Activated T-cell treated with anti-CD3 and anti-CD28 coated beads, Interleukin-2, amount 50 U/mL, for 72 hours (primary cell): ENCODE results near the gene DYNC1H1. TPM values are rescaled to one million over a fixed set of nuclear protein-coding genes. Genes with fewer than 3 reads are reported as not detected.
A peak's percentile ranks its signal among the peaks of the same experiment; 100 is the strongest.

Experiments used
- ATAC-seq, 2 donors: fragments of 150-1000 bp; cut with Tn5 transposase; replicated peaks in 1 of 2; 2 replicates each; pipeline ENCODE4 v1.10.0; 2021; ENCODE audit warnings: moderate library complexity in 2 of 2, mild to moderate bottlenecking in 1 of 2
- DNase-seq, 2 donors: peaks; one replicate each; pipeline ENCODE4 v3.0.0; 2021 to 2022; ENCODE audit warnings: mixed read lengths in 1 of 2
- H3K27ac Mint-ChIP-seq: one replicate; pipeline ENCODE4 v1.8.0; 2022; ENCODE audit warnings: mild to moderate bottlenecking, moderate library complexity, mixed read lengths
- H3K27me3 Mint-ChIP-seq: one replicate; pipeline ENCODE4 v1.8.0; 2022; ENCODE audit warnings: low read depth, mixed read lengths
- H3K36me3 Mint-ChIP-seq, 2 donors: one replicate each; pipeline ENCODE4 v1.8.0; 2022; ENCODE audit warnings: mixed read lengths in 2 of 2, mild to moderate bottlenecking in 1 of 2; ENCODE audit not compliant: insufficient read depth in 2 of 2
- H3K4me1 Mint-ChIP-seq: one replicate; pipeline ENCODE4 v1.8.0; 2022; ENCODE audit warnings: low read depth, mixed read lengths
- H3K4me3 Mint-ChIP-seq, 2 donors: one replicate each; pipeline ENCODE4 v1.8.0; 2022; ENCODE audit warnings: mild to moderate bottlenecking in 2 of 2, mixed read lengths in 2 of 2, moderate library complexity in 2 of 2
- H3K9me3 Mint-ChIP-seq, 2 donors: one replicate each; pipeline ENCODE4 v1.8.0; 2022; ENCODE audit warnings: mixed read lengths in 2 of 2
- total RNA-seq, 2 donors: library from RNA; stranded (reverse); gene quantifications; one replicate each; pipeline ENCODE4 v1.2.3, GENCODE V29; 2022

DYNC1H1 gene
- total RNA-seq, 2 donors from 2014 or later = 300 to 335 TPM

GRCh38 chr14:101928415-101928841, 35.9 kb upstream of the DYNC1H1 start:
- H3K27ac Mint-ChIP-seq = peak overlapping the region; percentile 82
- H3K36me3 Mint-ChIP-seq = peaks cover 0 to 1% of the 10 kb centered on the region in 2 donors
- no peaks in the 10 kb centered on the region for H3K9me3 Mint-ChIP-seq
- H3K4me1 Mint-ChIP-seq = no peaks in the 10 kb centered on the region
- DNase-seq (no peak), ATAC-seq (peak in 1 of 2 donors; percentile 18)
- H3K4me3 Mint-ChIP-seq = no peak overlapping the region
- H3K27me3 Mint-ChIP-seq = no peaks in the 10 kb centered on the region

- H3K27ac Mint-ChIP-seq = no peak overlapping the region
Measured at GRCh38 chr14:101929096-101929495, 35.3 kb upstream of the DYNC1H1 start.

DNA sequence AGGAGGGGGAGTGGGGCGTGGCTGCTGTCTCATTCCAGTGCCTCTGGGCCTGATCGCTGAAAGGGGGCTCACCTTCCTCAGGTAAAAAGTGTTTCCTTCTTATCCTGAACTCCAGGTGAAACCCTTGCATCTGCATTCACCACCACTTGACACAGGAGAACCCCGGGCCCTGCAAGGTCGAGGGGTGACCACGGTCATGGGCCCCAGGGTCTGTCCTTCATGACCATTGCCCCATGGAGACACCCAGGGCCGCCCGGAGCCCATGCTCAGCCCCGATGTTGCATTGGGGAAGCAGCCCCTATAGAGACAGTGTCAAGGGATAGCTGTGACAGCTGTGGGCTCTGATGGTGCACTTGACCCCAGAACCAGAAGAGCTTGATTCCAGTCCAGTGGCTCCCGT, 34.4 kb upstream of the DYNC1H1 start:
- Mint-ChIP-seq H3K27me3 (no peaks in the 10 kb centered on the region), H3K4me1 (no peaks in the 10 kb centered on the region), H3K36me3 (no peaks in the 10 kb centered on the region), H3K4me3 (no peak overlapping the region), H3K27ac (no peak overlapping the region), H3K9me3 (no peaks in the 10 kb centered on the region)
- DNase-seq (no peak), ATAC-seq (no peak)

More at GRCh38 chr14:101929096-101929495, 35.3 kb upstream of the DYNC1H1 start:
- peak in 1 of 2 donors; percentile 3 for ATAC-seq
- Mint-ChIP-seq H3K4me3 (no peak overlapping the region), H3K4me1 (no peaks in the 10 kb centered on the region), H3K9me3 (no peaks in the 10 kb centered on the region), H3K27me3 (no peaks in the 10 kb centered on the region), H3K36me3 (no peaks in the 10 kb centered on the region)
- DNase-seq = no peak

DNA sequence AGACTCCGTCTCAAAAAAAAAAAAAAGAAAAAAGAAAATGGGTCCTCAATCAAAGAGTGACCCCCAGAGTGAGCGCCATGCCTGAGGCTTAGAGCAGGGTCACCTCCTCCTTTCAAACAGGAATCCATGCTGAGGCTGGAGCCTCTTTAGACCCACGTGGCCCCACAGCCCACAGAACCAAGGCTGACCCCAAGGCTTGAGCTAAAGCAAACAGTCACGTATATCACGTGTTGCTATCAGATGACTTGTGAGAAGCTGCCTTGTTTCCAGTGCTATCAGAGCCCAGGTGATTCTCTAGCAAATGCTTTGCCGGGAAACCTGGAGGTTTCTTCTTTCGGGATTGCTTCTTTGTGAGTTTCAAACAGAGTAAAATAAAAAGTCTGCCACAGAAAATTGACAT, 31.7 kb upstream of the DYNC1H1 start:
- DNase-seq (no peak), ATAC-seq (no peak)
- no peak overlapping the region for H3K4me3 Mint-ChIP-seq
- H3K4me1 Mint-ChIP-seq = no peaks in the 10 kb centered on the region
- no peak overlapping the region for H3K27ac Mint-ChIP-seq
- H3K36me3 Mint-ChIP-seq = no peaks in the 10 kb centered on the region
- no peaks in the 10 kb centered on the region for H3K9me3 Mint-ChIP-seq
- H3K27me3 Mint-ChIP-seq = no peaks in the 10 kb centered on the region

DNA sequence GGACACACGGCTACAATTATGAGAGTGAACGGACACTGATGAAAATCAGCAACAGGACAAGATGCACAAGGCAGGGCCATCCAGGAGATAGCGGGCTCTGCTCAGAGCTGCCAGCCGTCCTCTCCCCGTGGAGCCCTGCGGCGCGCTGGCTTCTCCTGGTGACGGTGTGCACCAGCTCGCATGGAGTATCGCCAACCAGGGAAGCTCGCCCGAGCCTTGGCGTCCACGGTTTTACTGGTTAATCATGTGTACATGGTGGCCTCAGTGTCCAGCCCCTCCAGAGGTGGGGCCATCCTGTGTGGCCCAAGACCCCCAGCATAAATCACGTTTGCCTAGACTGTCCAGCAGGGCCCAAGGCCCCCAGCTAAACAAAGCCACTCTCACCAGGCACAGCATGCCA, 31.2 kb upstream of the DYNC1H1 start:
- H3K9me3 Mint-ChIP-seq = no peaks in the 10 kb centered on the region
- H3K27me3 Mint-ChIP-seq = peaks cover 1% of the 10 kb centered on the region
- H3K4me3 Mint-ChIP-seq = no peak overlapping the region
- H3K27ac Mint-ChIP-seq = no peak overlapping the region
- no peaks in the 10 kb centered on the region for H3K36me3 Mint-ChIP-seq
- no peaks in the 10 kb centered on the region for H3K4me1 Mint-ChIP-seq
- DNase-seq (no peak), ATAC-seq (peak; percentile 8 to 16)

DNA sequence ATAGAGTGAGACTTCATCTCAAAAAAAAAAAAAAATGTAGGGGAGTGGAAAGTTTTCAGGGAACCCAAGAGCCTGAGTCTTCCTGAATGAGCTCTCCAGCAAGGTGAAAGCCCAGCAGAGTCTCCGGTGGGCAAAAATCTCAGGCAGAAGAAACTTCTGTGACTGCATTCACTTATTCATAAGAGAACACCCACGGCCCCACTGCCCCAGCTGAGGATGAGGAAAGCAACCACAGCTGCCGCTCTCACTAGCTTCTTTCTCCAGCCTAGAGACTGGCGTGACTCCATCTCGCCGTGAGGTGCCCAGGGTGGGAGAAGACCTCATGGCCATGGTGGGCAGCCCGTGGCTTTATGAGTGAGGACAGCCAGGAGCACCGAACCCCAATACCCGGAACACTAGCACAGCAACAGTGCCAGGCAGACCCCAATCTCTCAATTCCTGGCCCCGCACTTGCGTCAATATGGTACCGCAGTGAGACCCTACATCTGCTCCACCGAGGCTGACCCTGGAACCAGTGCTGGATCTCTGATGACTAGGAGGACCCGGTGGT, 29.7 kb upstream of the DYNC1H1 start:
- DNase-seq (no peak), ATAC-seq (peak in 1 of 2 donors; percentile 7)
- H3K27me3 Mint-ChIP-seq = peaks cover 10% of the 10 kb centered on the region
- H3K9me3 Mint-ChIP-seq = no peaks in the 10 kb centered on the region
- H3K36me3 Mint-ChIP-seq = no peaks in the 10 kb centered on the region
- H3K4me3 Mint-ChIP-seq = no peak overlapping the region
- peak overlapping the region; percentile 72 for H3K27ac Mint-ChIP-seq
- H3K4me1 Mint-ChIP-seq = peaks cover 8% of the 10 kb centered on the region

DNA sequence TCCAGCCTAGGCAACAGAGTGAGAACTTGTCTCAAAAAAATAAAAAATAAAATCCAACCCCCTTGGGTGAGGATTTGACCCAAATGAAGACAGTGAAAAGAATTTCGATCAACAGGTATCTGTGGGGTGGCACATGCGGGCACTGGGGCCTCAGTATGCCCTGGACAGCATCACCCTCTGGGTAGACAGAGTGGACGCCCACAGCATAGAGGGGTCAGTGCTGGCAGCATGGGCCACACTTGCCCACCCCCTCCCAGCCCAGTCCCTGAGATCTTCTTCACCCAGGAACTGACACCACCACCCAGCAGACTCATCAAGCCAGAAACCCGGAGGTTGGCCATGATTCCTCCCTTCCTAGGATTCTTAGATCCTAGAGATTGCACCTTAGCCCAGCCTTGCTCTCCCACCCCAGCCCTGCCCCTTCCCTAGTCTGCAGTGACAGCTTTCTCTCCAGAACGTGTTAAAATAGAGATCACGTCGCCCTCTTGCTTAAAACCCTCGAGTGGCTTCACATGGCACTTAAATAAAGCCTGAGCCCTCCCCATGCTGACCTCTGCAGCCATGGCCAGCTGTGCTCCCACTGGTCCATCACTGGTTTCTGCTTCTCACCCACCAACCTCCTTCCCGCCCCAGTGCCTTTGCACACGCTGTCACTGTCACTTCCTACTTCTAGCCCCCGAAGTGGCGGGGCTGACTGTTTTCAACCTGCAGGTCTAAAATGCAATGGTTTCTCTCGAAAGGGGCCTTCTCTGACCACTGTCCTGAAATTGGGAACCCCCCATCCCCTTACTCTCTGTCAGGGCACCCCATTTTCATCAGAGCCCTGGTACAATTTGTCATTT, 26.2 kb upstream of the DYNC1H1 start:
- Mint-ChIP-seq H3K27ac (no peak overlapping the region), H3K36me3 (no peaks in the 10 kb centered on the region), H3K27me3 (peaks cover 33% of the 10 kb centered on the region), H3K4me3 (no peak overlapping the region), H3K4me1 (peaks cover 8% of the 10 kb centered on the region), H3K9me3 (no peaks in the 10 kb centered on the region)
- DNase-seq = no peak
- ATAC-seq = peak in 1 of 2 donors; percentile 32

GRCh38 chr14:101939646-101940170, 24.7 kb upstream of the DYNC1H1 start:
- DNase-seq (no peak), ATAC-seq (no peak)
- Mint-ChIP-seq H3K4me1 (peaks cover 8% of the 10 kb centered on the region), H3K27ac (no peak overlapping the region), H3K4me3 (no peak overlapping the region), H3K9me3 (no peaks in the 10 kb centered on the region), H3K27me3 (peaks cover 49% of the 10 kb centered on the region), H3K36me3 (no peaks in the 10 kb centered on the region)

DNA sequence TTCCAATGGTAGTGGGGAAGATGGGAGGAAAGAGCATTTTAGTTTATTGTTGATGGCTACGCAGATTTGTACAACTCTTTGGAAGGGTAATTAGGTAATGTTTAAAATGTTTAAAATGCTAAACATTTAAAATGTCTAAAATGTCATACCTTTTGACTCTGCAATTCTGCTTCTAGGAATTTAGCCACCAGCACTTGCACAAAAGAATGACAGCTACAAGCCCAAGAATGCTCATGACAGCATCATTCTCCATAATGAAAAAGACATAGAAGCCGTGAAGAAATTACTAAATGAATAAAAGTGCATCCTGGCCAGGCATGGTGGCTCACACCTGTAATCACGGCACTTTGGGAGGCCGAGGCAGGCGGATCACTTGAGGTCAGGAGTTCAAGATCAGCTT, 19.9 kb upstream of the DYNC1H1 start:
- Mint-ChIP-seq H3K4me1 (peaks cover 25% of the 10 kb centered on the region), H3K9me3 (no peaks in the 10 kb centered on the region), H3K4me3 (no peak overlapping the region), H3K36me3 (peaks cover 0 to 4% of the 10 kb centered on the region in 2 donors), H3K27ac (no peak overlapping the region), H3K27me3 (peaks cover 61% of the 10 kb centered on the region)
- no peak for DNase-seq
- no peak for ATAC-seq

GRCh38 chr14:101945171-101945570, 19.2 kb upstream of the DYNC1H1 start:
- no peak for DNase-seq
- no peaks in the 10 kb centered on the region for H3K9me3 Mint-ChIP-seq
- peaks cover 0 to 4% of the 10 kb centered on the region in 2 donors for H3K36me3 Mint-ChIP-seq
- ATAC-seq = no peak
- H3K27ac Mint-ChIP-seq = no peak overlapping the region
- H3K4me3 Mint-ChIP-seq = peak overlapping the region in 1 of 2 donors; percentile 7
- peaks cover 32% of the 10 kb centered on the region for H3K4me1 Mint-ChIP-seq
- peaks cover 58% of the 10 kb centered on the region for H3K27me3 Mint-ChIP-seq

DNA sequence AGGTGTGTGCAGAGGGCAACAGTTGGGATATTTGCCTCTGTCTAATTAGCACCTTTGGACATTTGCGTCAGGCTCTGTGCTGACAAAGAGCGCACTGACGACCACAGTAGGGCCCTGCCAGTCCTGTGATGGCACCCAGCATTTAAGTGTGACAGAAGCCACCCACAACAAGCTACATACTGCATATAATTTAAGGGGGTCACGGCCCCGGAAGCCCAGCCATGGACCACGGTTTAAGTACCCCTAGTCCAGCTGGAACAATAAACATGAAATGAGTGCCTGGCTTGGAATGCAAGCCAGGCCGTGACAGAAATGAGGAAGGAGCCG, 16.8 kb upstream of the DYNC1H1 start:
- Mint-ChIP-seq H3K9me3 (no peaks in the 10 kb centered on the region), H3K27ac (peak overlapping the region; percentile 97), H3K36me3 (peaks cover 0 to 4% of the 10 kb centered on the region in 2 donors), H3K4me1 (peaks cover 33% of the 10 kb centered on the region), H3K27me3 (peaks cover 41% of the 10 kb centered on the region), H3K4me3 (peak overlapping the region; percentile 92 to 98)
- peak; percentile 30 to 37 for DNase-seq
- ATAC-seq = peak; percentile 9 to 10

DNA sequence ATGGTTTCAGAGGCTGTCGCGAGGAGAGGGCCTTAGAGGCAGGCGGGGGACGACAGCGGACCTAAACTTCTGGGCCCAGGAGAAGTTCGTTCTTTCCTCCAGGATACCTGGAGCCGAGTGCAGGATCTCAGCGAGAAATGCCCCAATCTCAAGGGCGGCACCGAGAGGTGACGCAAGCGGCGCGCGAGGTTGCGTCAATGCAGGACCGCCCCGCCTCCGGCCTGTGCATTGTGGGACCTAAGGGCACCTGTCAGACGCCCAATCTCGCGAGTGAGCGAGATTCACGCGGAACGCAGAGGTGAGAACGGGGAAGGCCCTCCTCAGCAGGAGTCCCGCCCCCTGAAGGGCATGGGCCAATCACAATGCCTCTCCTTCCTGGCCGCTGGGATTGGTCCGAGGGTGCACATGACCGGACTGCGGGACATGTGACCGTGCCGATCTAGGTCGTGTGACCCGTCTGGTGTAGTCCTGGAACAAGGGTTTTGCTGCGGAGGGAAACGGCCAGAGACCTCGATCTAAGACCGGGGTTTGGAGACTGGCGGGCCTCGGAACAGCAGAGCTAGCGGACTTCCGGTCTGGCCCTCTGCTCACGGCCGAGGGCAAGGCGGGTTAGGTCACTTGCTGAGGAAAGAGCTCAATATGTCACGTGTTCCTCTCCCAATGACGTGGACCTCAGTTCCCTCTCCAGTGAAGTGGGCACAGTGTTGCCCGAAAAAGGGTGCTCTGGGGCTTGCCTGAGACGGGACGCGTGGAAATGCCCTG, 16.3 kb upstream of the DYNC1H1 start:
- H3K27me3 Mint-ChIP-seq = peaks cover 37% of the 10 kb centered on the region
- H3K27ac Mint-ChIP-seq = peak overlapping the region; percentile 97
- peaks cover 0 to 4% of the 10 kb centered on the region in 2 donors for H3K36me3 Mint-ChIP-seq
- H3K4me1 Mint-ChIP-seq = peaks cover 33% of the 10 kb centered on the region
- DNase-seq = peak; percentile 99 to 100
- H3K4me3 Mint-ChIP-seq = peak overlapping the region; percentile 92 to 98
- no peaks in the 10 kb centered on the region for H3K9me3 Mint-ChIP-seq
- peak; percentile 97 to 98 for ATAC-seq

GRCh38 chr14:101948666-101949216, 15.6 kb upstream of the DYNC1H1 start:
- peak overlapping the region; percentile 92 to 98 for H3K4me3 Mint-ChIP-seq
- peaks cover 31% of the 10 kb centered on the region for H3K27me3 Mint-ChIP-seq
- H3K36me3 Mint-ChIP-seq = peaks cover 0 to 4% of the 10 kb centered on the region in 2 donors
- ATAC-seq (no peak), DNase-seq (no peak)
- peak overlapping the region; percentile 97 for H3K27ac Mint-ChIP-seq
- H3K4me1 Mint-ChIP-seq = peaks cover 33% of the 10 kb centered on the region
- no peaks in the 10 kb centered on the region for H3K9me3 Mint-ChIP-seq
